Upper lobe of right lung (tissue), 1 donor: ENCODE measurements around the gene SPI1. TPM values are rescaled to one million over a fixed set of nuclear protein-coding genes. Genes with fewer than 3 reads are reported as not detected.

ENCODE experiments used
- ATAC-seq: fragments of 200-7000 bp; cut with Tn5 transposase; one replicate; pipeline ENCODE4 v1.9.1; 2020; ENCODE audit warnings: mild to moderate bottlenecking, moderate library complexity
- DNase-seq: peaks from one replicate; pipeline ENCODE4 v3.0.0-alpha.2; 2020
- H3K27ac ChIP-seq: fragments of 200-600 bp; one replicate; pipeline ENCODE4 v1.8.0; 2022
- H3K27me3 ChIP-seq: fragments of 200-600 bp; one replicate; pipeline ENCODE4 v1.8.0; 2022; ENCODE audit warnings: mild to moderate bottlenecking
- H3K36me3 ChIP-seq: fragments of 200-600 bp; one replicate; pipeline ENCODE4 v1.8.0; 2022
- H3K4me1 ChIP-seq: fragments of 200-600 bp; one replicate; pipeline ENCODE4 v1.8.0; 2022
- H3K4me3 ChIP-seq: fragments of 200-600 bp; one replicate; pipeline ENCODE4 v1.8.0; 2022; ENCODE audit warnings: mild to moderate bottlenecking
- H3K9me3 ChIP-seq: fragments of 200-600 bp; one replicate; pipeline ENCODE4 v1.8.0; 2022
- CTCF ChIP-seq: fragments of 200-600 bp; IDR thresholded peaks from one replicate; pipeline ENCODE4 v1.8.0; 2022; ENCODE audit warnings: antibody characterized with exemption
- intact Hi-C: fragments of 100-400 bp; cut with DNase I; formaldehyde crosslinking; loops from one replicate; pipeline ENCODE4 v1.11.0; 2022
- total RNA-seq: library from RNA; stranded (reverse); fragmentation: NEBNext Ultra II Directional; extraction: Animal tissue kit (Norgen Biotek cat#: 25700); gene quantifications from one replicate; pipeline ENCODE4 v1.2.1, GENCODE V29; 2021
- donor health status: DM: no; HTN: yes; CAD: no; lungs with severe emphysema.

SPI1 gene
- total RNA-seq, 1 donor from 2014 or later: 168 TPM

GRCh38 chr11:47391077-47391583, 12.8 kb upstream of the SPI1 start:
- no peak for TF ChIP-seq CTCF
- H3K36me3 ChIP-seq: no peaks in the 10 kb centered on the region
- no peaks in the 10 kb centered on the region for H3K9me3 ChIP-seq
- peak; percentile 87 for DNase-seq
- H3K4me3 ChIP-seq: no peak overlapping the region
- H3K27me3 ChIP-seq: no peaks in the 10 kb centered on the region
- H3K4me1 ChIP-seq: peaks cover 29% of the 10 kb centered on the region
- intact Hi-C loops: no loop called here
- H3K27ac ChIP-seq: peak overlapping the region; percentile 72
- ATAC-seq: peak; percentile 60

DNA sequence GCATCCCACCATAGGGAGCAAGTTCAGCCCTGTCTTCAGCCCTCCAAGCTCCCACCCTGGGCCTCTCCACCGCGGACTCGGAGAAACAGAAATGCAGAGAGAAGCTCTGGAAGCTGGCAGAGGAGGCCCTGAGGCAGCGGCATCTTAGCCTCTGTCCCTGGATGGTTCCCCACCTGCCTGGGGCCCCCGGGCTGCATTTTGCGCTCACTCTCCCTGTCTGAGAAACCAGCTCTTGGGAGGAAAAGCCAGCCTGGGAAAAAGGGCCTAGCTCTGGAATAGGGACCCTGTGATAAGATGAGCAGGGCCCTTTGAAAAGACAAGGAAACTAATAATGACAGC, 12.0 kb upstream of the SPI1 start:
- TF ChIP-seq CTCF: no peak

GRCh38 chr11:47389577-47390421, 11.5 kb upstream of the SPI1 start:
- Histone ChIP-seq H3K4me3 (no peak overlapping the region), H3K36me3 (no peaks in the 10 kb centered on the region), H3K27me3 (no peaks in the 10 kb centered on the region), H3K27ac (peak overlapping the region; percentile 72), H3K9me3 (no peaks in the 10 kb centered on the region), H3K4me1 (peaks cover 22% of the 10 kb centered on the region)
- intact Hi-C loops: no loop called here
- TF ChIP-seq CTCF: no peak
- ATAC-seq (no peak), DNase-seq (peak; percentile 70)

More for the DNA sequence above, 12.0 kb upstream of the SPI1 start:
- intact Hi-C loops: no loop called here
- H3K36me3 ChIP-seq: no peaks in the 10 kb centered on the region
- peak overlapping the region; percentile 72 for H3K27ac ChIP-seq
- no peak for ATAC-seq
- no peak for DNase-seq
- H3K4me3 ChIP-seq: no peak overlapping the region
- no peaks in the 10 kb centered on the region for H3K9me3 ChIP-seq
- H3K27me3 ChIP-seq: no peaks in the 10 kb centered on the region
- H3K4me1 ChIP-seq: peaks cover 28% of the 10 kb centered on the region

- peak; percentile 45 for DNase-seq
- Histone ChIP-seq H3K4me3 (no peak overlapping the region), H3K4me1 (peaks cover 14% of the 10 kb centered on the region), H3K9me3 (no peaks in the 10 kb centered on the region), H3K36me3 (no peaks in the 10 kb centered on the region), H3K27me3 (no peaks in the 10 kb centered on the region), H3K27ac (peak overlapping the region; percentile 63)
- intact Hi-C loops: no loop called here
- no peak for TF ChIP-seq CTCF
- no peak for ATAC-seq
Measured at GRCh38 chr11:47388697-47389576, 10.6 kb upstream of the SPI1 start.

DNA sequence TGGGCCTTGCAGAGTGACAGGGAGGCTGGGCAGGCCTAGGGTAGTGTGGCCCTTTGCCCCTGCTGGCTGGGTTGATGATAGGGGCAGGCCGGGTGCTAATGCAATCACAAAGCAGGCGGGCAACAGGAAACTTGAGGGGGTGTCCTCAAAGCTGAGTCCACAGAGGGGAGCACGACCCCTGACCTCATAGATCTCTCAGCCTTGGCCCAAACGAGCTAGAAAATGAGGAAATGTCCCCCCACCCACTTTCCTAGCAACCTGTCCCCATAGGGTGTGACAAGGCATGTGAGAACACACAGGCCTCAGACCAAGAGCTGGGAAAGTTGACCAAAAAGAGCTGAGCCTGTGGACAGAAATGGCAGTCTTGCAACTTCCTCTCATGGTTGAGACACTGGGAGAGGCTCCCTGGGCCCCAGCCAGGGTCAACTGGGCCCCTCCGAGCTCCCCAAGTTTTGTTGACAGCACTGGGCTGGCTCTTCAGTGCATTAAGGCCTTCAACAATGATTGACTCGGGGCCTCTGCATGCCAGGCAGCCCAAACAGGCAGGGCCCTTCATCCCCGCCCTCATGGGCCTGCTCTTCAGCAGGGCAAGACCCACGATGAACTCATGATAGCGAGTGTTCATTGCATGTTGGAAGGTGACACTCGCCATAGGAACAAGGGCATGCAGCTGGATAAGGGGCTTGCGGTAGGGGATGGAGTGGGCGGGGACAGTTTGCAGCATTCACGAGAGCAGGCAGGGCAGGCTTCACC, 9.8 kb upstream of the SPI1 start:
- peak overlapping the region; percentile 63 for H3K27ac ChIP-seq
- no peaks in the 10 kb centered on the region for H3K36me3 ChIP-seq
- H3K9me3 ChIP-seq: no peaks in the 10 kb centered on the region
- peaks cover 6% of the 10 kb centered on the region for H3K4me1 ChIP-seq
- H3K27me3 ChIP-seq: no peaks in the 10 kb centered on the region
- no peak for TF ChIP-seq CTCF
- intact Hi-C loops: no loop called here
- DNase-seq: peak; percentile 82
- peak; percentile 81 for ATAC-seq
- H3K4me3 ChIP-seq: no peak overlapping the region
